ENCODE results near the gene SEC31B. TPM values are rescaled to one million over a fixed set of nuclear protein-coding genes. Genes with fewer than 3 reads are reported as not detected.

SEC31B gene
- total RNA-seq, 2 donors from 2014 or later = 11.2 to 12.7 TPM

- no peak overlapping the region for H3K4me3 ChIP-seq
- ATAC-seq (ENCODE audit: insufficient number of reproducible peaks, low FRiP score, low read depth) (no peak), DNase-seq (ENCODE audit: low spot score) (no peak)
- no peaks in the 10 kb centered on the region for H3K27me3 ChIP-seq (replicated peaks; ENCODE audit: insufficient read depth)
- H3K27ac ChIP-seq = no peak overlapping the region
- TF ChIP-seq CTCF (IDR thresholded peaks at IDR 0.05) = no peak
- peaks cover 29% of the 10 kb centered on the region for H3K36me3 ChIP-seq
- no peaks in the 10 kb centered on the region for H3K9me3 ChIP-seq
- H3K4me1 ChIP-seq (ENCODE audit: control insufficient read depth in 1 of 2, low read depth in 2 of 2) = peaks cover 5 to 21% of the 10 kb centered on the region in 2 donors
Observed at GRCh38 chr10:100522945-100523344, 3.3 kb upstream of the SEC31B start.

GRCh38 chr10:100522107-100522801 lies 2.6 kb upstream of the SEC31B start:
- Histone ChIP-seq H3K4me3 (no peak overlapping the region), H3K27me3 (replicated peaks; ENCODE audit: insufficient read depth) (no peaks in the 10 kb centered on the region), H3K27ac (no peak overlapping the region), H3K4me1 (ENCODE audit: control insufficient read depth in 1 of 2, low read depth in 2 of 2) (peaks cover 5 to 15% of the 10 kb centered on the region in 2 donors), H3K9me3 (no peaks in the 10 kb centered on the region), H3K36me3 (peaks cover 29% of the 10 kb centered on the region)
- no peak for TF ChIP-seq CTCF (IDR thresholded peaks at IDR 0.05)
- DNase-seq (ENCODE audit: low spot score) (no peak), ATAC-seq (ENCODE audit: insufficient number of reproducible peaks, low FRiP score, low read depth) (no peak)

- peaks cover 5 to 15% of the 10 kb centered on the region in 2 donors for H3K4me1 ChIP-seq (ENCODE audit: control insufficient read depth in 1 of 2, low read depth in 2 of 2)
- H3K27me3 ChIP-seq (replicated peaks; ENCODE audit: insufficient read depth) = no peaks in the 10 kb centered on the region
- no peak overlapping the region for H3K4me3 ChIP-seq
- H3K9me3 ChIP-seq = no peaks in the 10 kb centered on the region
- no peak overlapping the region for H3K27ac ChIP-seq
- TF ChIP-seq CTCF (IDR thresholded peaks at IDR 0.05) = no peak
- H3K36me3 ChIP-seq = peaks cover 18% of the 10 kb centered on the region
- no peak for DNase-seq (ENCODE audit: low spot score)
- no peak for ATAC-seq (ENCODE audit: insufficient number of reproducible peaks, low FRiP score, low read depth)
Observed at GRCh38 chr10:100520811-100521210, 1.1 kb upstream of the SEC31B start.

GRCh38 chr10:100518761-100519241 lies 860 bp downstream of the SEC31B start:
- peak; percentile 41 for DNase-seq (ENCODE audit: low spot score)
- H3K4me1 ChIP-seq (ENCODE audit: control insufficient read depth in 1 of 2, low read depth in 2 of 2) = peaks cover 5 to 15% of the 10 kb centered on the region in 2 donors
- H3K4me3 ChIP-seq = peak overlapping the region; percentile 64
- ATAC-seq (ENCODE audit: insufficient number of reproducible peaks, low FRiP score, low read depth) = no peak
- peak; percentile 66 for TF ChIP-seq CTCF (IDR thresholded peaks at IDR 0.05)
- H3K27ac ChIP-seq = no peak overlapping the region
- peaks cover 6% of the 10 kb centered on the region for H3K36me3 ChIP-seq
- H3K9me3 ChIP-seq = no peaks in the 10 kb centered on the region
- H3K27me3 ChIP-seq (replicated peaks; ENCODE audit: insufficient read depth) = no peaks in the 10 kb centered on the region

GRCh38 chr10:100516847-100517246 lies 2.8 kb downstream of the SEC31B start:
- H3K4me1 ChIP-seq (ENCODE audit: control insufficient read depth in 1 of 2, low read depth in 2 of 2) = peaks cover 5 to 15% of the 10 kb centered on the region in 2 donors
- no peak overlapping the region for H3K27ac ChIP-seq
- TF ChIP-seq CTCF (IDR thresholded peaks at IDR 0.05) = no peak
- H3K9me3 ChIP-seq = no peaks in the 10 kb centered on the region
- no peaks in the 10 kb centered on the region for H3K27me3 ChIP-seq (replicated peaks; ENCODE audit: insufficient read depth)
- peaks cover 12% of the 10 kb centered on the region for H3K36me3 ChIP-seq
- no peak for DNase-seq (ENCODE audit: low spot score)
- no peak overlapping the region for H3K4me3 ChIP-seq
- no peak for ATAC-seq (ENCODE audit: insufficient number of reproducible peaks, low FRiP score, low read depth)
